Neutrophil (primary cell): ENCODE data around the gene SLC24A1.

ENCODE experiments used
- H3K27ac ChIP-seq: fragments of 200-600 bp; sonication (generic); 2 replicates; pipeline ENCODE4 v1.5.1; 2016; ENCODE audit warnings: mild to moderate bottlenecking, moderate library complexity
- H3K27me3 ChIP-seq: fragments of 200-600 bp; sonication (generic); 2 replicates; pipeline ENCODE4 v1.6.0; 2016; ENCODE audit warnings: mild to moderate bottlenecking
- H3K36me3 ChIP-seq: fragments of 200-600 bp; sonication (generic); 2 replicates; pipeline ENCODE4 v1.5.1; 2017
- H3K4me1 ChIP-seq, 2 experiments: fragments of 200-600 bp in 1 of 2; sonication (generic) in 1 of 2; 1 replicate in 1 of 2; 2 replicates in 1 of 2; pipeline versions ENCODE4 v1.5.1 to v1.6.1; 2013 to 2016; ENCODE audit warnings: low read depth in 1 of 2, low read length in 1 of 2, mild to moderate bottlenecking in 1 of 2, moderate library complexity in 1 of 2; ENCODE audit not compliant: control insufficient read depth in 1 of 2, insufficient read depth in 1 of 2
- H3K4me3 ChIP-seq, 2 experiments: fragments of 200-600 bp in 1 of 2; sonication (generic) in 1 of 2; 1 replicate in 1 of 2; 2 replicates in 1 of 2; pipeline ENCODE4 v1.5.1; 2013 to 2016; ENCODE audit warnings: low read depth in 1 of 2, low read length in 1 of 2, mild to moderate bottlenecking in 1 of 2, moderate library complexity in 1 of 2
- H3K9me3 ChIP-seq: fragments of 200-600 bp; sonication (generic); 2 replicates; pipeline ENCODE4 v1.5.1; 2016
- TF ChIP-seq, protein P1 (sequence below): fragments of 200-600 bp; sonication (generic); IDR thresholded peaks from 2 replicates; pipeline ENCODE4 v1.5.1; 2016; ENCODE audit warnings: antibody characterized with exemption

Gene SLC24A1

DNA sequence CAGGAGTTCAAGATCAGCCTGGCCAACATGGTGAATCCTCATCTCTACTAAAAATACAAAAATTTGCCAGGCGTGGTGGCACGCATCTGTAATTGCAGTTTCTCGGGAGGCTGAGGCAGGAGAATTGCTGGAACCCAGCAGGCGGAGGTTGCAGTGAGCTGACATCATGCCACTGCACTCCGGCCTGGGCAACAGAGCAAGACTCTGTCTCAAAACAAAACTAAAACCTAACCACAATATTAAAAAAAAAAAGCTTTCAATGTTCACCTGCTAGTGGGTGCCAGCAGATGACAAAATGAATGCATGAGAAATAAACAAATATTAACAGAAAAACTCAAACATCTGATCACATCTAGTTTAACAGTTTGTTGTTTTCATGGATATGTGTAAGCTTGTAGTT is 9.0 kb downstream of the SLC24A1 start:
- TF ChIP-seq, protein P1, sequence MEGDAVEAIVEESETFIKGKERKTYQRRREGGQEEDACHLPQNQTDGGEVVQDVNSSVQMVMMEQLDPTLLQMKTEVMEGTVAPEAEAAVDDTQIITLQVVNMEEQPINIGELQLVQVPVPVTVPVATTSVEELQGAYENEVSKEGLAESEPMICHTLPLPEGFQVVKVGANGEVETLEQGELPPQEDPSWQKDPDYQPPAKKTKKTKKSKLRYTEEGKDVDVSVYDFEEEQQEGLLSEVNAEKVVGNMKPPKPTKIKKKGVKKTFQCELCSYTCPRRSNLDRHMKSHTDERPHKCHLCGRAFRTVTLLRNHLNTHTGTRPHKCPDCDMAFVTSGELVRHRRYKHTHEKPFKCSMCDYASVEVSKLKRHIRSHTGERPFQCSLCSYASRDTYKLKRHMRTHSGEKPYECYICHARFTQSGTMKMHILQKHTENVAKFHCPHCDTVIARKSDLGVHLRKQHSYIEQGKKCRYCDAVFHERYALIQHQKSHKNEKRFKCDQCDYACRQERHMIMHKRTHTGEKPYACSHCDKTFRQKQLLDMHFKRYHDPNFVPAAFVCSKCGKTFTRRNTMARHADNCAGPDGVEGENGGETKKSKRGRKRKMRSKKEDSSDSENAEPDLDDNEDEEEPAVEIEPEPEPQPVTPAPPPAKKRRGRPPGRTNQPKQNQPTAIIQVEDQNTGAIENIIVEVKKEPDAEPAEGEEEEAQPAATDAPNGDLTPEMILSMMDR: no peak
- Histone ChIP-seq H3K27me3 (no peaks in the 10 kb centered on the region), H3K4me3 (no peak overlapping the region), H3K27ac (no peak overlapping the region), H3K9me3 (no peaks in the 10 kb centered on the region), H3K4me1 (no peaks in the 10 kb centered on the region), H3K36me3 (no peaks in the 10 kb centered on the region)

DNA sequence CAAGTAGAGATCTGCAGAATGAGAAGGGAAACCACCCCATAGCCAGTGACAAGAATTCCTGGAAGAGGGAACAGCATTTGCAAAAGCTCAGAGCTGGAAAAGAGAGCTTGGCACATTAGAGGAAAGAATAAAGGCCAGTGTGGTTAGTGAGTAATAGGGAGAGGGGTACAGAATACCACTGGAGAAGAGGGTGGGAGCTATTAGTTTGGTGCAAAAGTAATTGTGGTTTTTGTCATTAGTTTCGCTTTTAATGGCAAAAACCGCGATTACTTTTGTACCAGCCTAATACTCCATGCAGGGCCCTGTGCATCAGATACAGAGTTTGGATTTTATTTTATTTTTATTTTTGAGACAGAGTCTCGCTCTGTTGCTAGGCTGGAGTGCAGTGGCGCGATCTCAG is 9.8 kb downstream of the SLC24A1 start:
- Histone ChIP-seq H3K36me3 (no peaks in the 10 kb centered on the region), H3K4me3 (no peak overlapping the region), H3K27me3 (no peaks in the 10 kb centered on the region), H3K9me3 (no peaks in the 10 kb centered on the region), H3K27ac (no peak overlapping the region), H3K4me1 (no peaks in the 10 kb centered on the region)
- TF ChIP-seq, protein P1: no peak

- Histone ChIP-seq H3K36me3 (no peaks in the 10 kb centered on the region), H3K4me1 (no peaks in the 10 kb centered on the region), H3K9me3 (no peaks in the 10 kb centered on the region), H3K4me3 (no peak overlapping the region), H3K27ac (no peak overlapping the region), H3K27me3 (no peaks in the 10 kb centered on the region)
- TF ChIP-seq, protein P1: no peak
These were observed 11.1 kb downstream of the SLC24A1 start for GRCh38 chr15:65632780-65633375.

DNA sequence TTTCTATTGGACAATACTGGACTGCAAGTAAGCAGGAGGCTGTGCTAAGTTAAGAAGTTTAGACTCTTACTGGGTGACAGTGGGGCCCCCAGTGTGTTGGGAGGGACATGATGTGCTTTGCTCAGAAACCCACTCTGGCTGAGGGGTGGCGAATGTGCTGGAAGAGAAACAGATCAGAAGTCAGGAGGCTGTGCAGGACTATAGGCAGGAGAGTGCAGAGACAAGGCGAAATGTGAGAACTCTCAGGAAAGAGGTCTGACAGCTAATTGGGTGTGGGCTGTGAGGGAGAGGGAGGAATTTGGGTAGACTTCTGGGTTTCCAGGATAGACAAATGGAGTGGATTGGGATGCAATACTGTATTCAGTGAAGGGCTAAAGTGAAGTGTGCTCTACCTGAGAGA is 12.0 kb downstream of the SLC24A1 start:
- no peaks in the 10 kb centered on the region for H3K27me3 ChIP-seq
- no peak overlapping the region for H3K4me3 ChIP-seq
- no peaks in the 10 kb centered on the region for H3K36me3 ChIP-seq
- H3K4me1 ChIP-seq: peaks cover 0 to 4% of the 10 kb centered on the region in 2 experiments
- TF ChIP-seq, protein P1: no peak
- no peak overlapping the region for H3K27ac ChIP-seq
- H3K9me3 ChIP-seq: no peaks in the 10 kb centered on the region

DNA sequence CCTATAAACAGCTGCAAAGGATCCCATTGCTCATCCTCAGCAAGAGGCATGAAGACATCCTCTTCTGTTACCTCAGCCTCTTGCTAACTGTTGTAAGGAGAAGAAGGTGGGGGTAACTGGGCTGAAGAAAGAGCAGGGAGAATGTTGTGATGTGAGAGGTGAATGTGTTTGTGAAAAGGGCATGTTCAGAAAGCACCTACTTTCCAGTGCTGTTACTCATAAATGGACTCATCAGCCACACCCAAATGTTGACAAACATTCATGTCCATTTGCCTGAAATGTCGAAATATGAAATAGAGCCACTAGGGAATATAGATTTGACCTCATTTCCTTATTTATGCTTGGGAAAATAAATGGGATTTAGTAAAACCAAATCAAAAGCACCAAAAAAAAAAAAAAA is 12.6 kb downstream of the SLC24A1 start:
- no peaks in the 10 kb centered on the region for H3K9me3 ChIP-seq
- peaks cover 0 to 9% of the 10 kb centered on the region in 2 experiments for H3K4me1 ChIP-seq
- no peaks in the 10 kb centered on the region for H3K36me3 ChIP-seq
- H3K27me3 ChIP-seq: no peaks in the 10 kb centered on the region
- TF ChIP-seq, protein P1: no peak
- H3K27ac ChIP-seq: no peak overlapping the region
- H3K4me3 ChIP-seq: no peak overlapping the region
